M059J (cell line): Measurements from ENCODE around the gene RNF212. TPM values are rescaled to one million over a fixed set of nuclear protein-coding genes. Genes with fewer than 3 reads are reported as not detected.

Experiments
- DNase-seq: peaks from one replicate; pipeline ENCODE4 v3.0.0-alpha.2; 2012; ENCODE audit warnings: low read depth
- total RNA-seq: library from RNA; depleted of rRNA; stranded (reverse); fragments of >200 nt; shearing (Covaris generic); gene quantifications from 2 replicates; pipeline ENCODE4 v1.2.3, GENCODE V29; 2014

The RNF212 gene
- total RNA-seq, 1 experiment from 2014 or later, result 25.2 TPM

DNA sequence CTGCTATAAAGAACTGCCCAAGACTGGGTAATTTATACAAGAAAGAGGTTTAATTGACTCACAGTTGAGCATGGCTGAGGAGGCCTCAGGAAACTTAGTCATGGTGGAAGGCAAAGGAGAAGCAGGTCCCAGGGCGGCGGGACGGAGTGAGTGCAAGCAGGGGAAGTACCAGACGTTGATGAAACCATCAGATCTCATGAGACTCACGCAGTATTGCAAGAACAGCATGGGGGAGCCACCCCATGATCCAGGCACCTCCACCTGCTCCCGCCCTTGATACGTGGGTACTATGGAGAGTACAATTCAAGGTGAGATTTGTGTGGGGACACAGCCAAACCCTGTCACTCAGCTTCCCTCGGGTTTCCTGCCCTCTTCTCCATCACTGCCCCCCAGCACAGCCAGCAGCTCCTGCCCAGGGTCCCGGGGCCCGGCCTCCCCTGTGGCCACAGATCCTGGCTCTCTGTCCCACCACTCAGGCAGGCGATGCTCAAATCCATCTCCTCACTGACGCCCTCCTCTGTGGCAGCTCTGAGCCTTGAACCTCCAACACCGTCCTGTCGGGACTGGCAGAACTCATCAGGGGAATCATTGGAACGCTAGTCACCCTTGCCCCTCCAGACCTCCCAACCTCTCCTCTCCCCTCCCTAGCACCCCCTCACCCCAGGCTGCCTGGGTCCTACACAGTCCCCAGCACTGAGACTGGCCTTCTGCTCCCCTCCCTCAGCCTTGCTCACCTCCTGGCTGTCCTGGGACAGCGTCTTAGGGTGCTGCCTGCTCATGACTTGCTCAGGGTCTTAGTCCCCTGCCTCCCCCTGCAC is 64.4 kb downstream of the RNF212 start:
- no peak for DNase-seq

- DNase-seq, result no peak
Observed at GRCh38 chr4:1047976-1048772, 65.2 kb downstream of the RNF212 start.

DNA sequence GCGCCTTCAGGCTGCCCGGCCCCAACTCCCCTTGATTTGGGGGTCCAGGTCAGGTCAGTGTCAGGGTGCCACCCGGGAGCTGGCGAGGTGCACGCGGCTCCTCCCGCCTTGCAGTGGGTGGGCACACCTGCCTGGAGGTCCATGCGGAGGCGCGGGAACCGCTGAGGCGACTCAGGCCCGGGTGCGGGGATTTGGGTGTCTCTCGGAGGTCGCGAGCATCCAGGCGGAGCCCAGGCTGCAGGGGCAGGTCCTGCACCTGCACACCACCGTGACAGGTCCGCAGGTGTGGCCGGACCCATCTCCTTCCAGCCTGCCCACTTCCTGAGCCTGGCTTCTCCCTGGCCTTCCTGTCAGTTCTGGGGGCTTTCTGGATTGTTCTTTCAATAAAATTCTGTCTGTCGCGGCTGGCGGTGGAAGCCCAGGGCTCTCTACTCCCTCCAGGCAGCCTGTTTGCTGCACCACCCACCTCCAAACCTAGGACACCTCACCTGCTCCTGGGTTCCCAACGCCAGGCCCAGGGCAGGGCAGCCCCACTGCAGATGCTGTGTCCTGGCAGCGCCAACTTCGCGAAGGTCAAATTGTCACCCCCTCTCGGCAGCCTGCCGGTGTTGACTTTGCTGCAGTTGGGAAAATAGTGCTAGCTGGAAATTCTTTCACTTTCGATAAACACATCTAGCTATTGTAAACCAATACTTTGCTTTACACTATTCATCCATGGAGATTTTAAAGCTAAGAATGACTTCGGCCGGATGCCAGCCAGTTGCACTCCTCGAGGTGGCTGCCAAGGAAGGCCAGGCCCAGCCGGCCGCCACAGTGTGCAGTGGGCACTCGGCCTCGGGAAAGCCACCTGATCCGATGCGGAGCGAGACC is 66.0 kb downstream of the RNF212 start:
- DNase-seq, result no peak

DNA sequence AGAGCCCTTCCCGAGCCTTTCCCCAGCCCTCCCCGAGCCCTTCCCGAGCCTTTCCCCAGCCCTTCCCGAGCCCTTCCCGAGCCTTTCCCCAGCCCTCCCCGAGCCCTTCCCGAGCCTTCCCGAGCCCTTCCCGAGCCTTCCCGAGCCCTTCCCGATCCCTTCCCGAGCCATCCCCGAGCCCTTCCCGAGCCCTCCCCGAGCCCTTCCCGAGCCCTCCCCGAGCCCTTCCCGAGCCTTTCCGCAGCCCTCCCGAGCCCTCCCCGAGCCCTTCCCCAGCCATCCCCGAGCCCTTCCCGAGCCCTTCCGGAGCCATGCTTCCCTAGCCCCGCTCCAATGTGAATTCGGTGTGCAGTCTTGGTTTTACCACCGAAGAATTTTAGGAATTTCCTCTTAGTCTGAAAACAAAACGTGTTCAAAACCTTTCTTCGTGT is 66.8 kb downstream of the RNF212 start:
- peak; percentile 79 for DNase-seq

GRCh38 chr4:1045595-1046201 is 67.7 kb downstream of the RNF212 start:
- DNase-seq, result no peak

DNA sequence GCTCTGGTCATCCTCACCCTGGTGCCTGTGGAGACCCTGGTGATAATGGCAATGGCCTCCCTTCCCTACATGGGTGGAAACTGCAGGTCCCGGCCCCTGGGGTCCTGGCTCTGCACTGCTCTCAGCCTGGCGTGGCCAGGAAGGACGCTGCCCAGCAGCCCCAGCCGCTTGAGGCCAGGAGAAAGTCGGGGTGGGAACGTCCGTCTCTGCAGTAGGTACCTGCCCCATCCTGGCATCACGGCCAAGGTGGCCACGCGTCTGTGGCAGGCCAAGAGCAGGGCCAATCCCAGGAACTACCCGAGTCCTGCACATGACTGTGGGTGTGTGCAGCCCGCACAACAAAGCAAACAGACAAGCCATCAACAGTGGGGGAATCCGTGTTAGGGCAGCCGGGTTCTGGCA is 68.2 kb downstream of the RNF212 start:
- DNase-seq, result no peak

DNA sequence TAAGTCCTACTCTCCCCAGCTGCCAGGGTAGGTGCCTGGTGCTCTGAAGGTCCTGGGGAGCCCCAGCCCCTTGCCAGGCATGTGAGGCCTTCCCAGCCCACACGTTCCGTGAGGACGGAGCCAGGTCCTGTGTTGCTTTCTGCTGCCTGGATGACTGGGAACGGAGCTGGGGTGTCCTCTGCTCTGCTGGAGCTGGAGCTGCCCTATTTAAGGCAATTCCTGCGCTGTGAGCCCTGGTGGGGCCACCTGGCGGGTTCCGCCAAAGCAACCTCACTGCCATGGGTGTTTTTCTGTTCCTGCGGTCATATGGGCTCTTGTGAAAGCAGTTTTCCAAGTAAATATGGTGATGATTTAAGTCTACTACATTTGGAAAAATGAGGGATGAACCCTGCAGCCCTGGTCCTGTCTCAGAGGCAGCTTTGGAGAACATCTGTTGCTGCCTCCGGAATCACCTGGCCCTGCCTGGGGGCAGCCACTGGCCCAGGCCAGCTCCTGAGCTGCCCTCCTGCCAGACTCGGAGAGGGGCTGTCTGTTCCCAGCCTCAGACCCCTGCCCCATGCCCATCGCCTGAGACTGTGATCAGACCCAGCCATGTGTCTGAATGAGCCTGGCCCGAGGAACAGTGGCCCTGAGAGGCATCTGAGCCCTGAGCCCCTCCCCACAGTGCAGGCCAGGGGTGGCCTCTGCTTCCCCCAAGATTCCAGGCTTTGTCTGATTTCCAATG is 68.7 kb downstream of the RNF212 start:
- DNase-seq, result no peak

DNA sequence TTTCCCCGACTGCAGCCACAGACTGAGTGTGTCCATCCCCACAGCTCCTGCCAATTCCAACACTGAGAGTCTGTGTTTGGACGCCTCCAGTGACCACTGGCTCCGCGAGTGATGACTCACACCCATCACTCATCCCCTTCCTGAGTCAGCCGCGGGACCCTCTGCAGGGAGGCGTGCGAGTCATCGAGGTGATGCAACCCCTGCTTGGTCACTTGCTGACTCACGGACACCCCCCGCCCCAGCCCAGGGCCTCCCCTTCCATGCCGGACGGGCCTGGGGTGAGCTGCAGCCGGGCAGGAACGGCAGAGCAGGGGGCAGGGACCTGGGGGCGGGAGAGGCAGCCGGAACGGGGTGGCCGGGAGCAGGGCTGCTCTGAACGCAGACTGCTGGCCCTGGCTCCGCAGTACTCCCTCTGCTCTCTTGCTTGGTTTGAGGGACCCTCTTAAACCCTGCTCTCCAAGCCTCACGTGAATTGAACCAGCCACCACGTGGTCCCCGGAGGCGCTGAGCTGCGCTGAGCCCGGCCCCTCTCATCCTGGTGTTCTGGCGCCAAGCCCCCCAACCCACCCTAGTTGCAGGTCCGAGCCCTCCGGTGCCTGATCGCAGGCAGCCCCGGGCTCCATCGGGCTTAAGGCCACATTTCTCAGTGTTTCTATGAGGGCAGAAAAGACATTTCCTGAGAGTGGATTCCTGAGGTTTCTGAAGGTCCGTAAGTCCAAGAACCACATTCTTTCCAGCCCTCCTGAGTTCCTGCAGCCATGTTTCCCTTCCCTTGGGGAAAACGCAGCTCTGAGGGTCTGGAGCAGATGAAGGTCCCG is 69.5 kb downstream of the RNF212 start:
- DNase-seq, result peak; percentile 99

GRCh38 chr4:1043162-1043561 is 70.2 kb downstream of the RNF212 start:
- no peak for DNase-seq

DNA sequence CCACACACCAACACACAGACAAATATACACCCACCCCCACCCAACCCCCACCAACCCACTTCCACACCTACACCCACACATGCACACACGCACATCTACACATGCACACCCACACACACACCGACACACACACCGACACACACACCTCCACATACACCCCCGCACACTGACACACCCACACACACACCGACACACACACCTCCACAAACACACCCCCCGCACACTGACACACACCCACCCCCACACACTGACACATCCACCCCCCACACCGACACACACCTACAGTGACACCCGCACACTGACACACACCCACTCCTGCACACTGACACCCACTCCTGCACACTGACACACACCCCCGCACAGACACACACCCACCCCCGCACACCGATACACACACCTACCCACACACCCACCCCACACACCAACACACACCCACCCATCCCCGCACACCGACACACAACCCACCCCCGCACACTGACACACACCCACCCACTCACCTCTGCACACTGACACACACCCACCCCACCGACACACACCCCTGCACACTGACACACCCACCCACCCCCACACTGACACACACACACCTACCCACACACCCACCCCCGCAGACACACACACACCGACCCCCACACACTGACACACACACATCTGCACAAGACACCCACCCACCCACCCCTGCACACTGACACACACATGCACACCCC is 70.9 kb downstream of the RNF212 start:
- no peak for DNase-seq

DNA sequence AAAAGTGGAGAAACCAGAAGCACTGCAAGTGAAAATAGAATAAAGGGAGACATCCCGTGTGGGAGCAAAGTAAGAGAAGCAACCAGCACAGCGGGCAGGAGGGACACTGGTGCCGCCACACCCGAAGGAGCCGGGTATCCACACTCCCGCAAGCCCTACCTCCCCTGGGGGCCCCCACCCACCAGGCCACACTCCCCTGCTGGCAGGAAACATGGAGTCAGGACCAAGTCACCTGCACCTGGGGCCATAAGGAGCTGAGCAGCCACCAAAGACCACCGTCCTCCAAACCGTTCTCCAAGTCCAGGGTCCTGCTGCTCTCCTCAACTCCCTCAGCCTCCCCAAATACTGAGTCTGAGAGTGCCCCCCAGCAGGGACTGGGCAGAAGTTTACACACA is 71.4 kb downstream of the RNF212 start:
- DNase-seq, result no peak

- DNase-seq, result peak; percentile 57
Observed at GRCh38 chr4:1041147-1041935, 72.0 kb downstream of the RNF212 start.

DNA sequence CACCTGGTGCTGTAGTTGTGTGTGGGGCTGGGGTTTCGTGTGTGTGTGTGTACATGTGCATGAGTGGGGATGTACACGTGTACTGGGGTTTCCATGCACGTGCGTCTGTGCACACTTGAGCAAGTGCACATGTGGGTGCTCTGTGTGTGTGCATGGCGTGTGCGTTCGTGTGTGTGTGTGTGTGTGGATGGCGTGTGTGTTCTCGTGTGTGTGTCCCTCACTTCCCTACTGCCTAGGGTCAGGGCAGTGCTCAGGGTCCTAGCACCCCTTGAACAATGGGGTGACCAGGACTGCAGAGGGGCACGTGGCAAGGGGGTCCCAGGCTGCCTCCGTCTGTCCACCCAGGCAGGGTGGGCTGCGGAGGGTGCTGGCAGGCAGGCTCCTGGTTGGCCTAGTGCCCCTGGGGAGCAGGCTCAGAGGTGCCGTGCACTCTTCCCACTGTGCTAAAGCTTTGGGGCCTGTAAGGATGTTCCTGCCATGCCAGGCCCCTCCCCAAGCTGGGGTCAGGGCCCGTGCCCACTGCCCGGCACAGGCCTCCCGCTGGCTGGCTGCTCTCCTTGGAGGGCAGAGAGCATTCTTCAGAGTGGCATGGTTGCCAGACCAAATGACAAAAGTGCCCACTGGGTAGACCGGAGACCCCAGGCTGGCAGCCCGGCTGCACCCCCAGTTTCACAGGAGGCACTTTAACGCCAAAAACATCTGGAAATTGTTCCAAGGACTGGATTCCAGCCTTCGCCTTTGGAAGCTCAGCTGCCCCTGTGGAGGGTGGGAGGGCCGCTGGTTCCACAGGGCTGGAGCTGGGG is 72.8 kb downstream of the RNF212 start:
- DNase-seq, result no peak

DNA sequence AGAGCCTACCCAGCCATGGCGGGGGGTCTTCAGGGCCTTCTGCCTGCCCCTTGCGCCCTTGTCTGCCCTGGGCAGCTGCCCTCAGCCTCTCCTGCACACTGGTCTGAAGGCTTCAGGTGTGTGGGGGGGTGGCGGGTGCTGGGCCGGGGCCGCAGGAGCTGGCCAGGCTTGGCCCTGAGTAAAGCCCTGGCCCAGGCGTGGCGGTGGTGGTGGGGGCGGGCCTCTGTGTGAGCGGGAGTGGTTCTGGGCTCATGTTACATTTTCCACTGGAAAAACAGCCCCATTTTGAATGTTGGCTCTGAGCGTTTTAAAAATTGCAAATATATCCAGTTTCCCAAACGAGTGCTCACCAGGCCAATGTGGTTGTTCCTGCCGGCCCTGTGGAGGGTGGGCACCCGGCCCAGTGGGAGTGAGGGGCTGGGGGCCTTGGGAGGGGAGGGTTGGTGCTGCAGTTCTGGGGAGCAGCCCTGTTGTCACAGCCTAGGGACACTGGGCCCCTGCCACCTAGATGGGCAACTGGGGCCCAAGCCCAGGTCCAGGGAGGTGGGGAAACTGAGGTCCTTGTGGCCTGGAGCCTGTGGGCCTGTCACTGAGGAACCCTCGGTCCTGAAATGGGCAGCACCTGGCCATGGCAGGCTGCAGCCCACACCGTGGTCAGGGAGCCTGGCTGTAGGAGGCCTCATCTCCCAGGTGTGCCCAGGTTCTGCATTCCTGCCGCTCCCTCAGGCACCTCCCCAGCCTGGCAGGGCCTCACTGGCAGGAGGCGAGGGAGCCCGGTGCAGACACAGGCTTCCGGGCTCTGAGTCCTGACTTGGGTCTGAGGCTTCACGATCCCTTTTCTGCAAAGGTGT is 73.6 kb downstream of the RNF212 start:
- peak; percentile 62 for DNase-seq

DNA sequence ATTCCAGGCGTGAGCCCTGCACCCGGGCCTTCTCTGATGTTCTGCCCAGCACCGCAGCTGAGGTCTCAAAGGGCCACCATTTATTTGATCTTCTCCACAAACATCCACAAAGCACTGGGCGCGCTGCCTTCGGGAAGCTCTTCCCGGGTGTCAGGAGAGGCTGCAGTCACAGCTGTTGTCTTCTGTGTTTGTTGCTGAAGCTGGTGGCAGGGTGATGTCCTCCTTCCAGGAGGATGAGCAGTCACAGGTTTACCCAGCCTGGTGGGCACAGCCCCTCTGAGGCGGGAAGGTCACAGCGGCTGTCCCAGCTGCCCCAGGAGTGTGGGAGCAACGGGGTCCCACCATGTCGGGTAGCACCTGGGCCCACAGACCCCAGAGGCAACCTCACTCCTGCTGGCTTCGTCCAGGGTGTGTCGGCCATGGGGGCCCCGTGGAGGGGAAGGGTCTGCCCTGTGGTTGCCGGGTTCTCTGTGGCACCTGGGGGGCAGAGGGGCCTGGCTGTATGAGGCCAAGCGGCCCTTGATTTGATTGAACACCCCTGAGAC is 74.3 kb downstream of the RNF212 start:
- no peak for DNase-seq
